Measurements from ENCODE around the gene LRRC14B.

DNA sequence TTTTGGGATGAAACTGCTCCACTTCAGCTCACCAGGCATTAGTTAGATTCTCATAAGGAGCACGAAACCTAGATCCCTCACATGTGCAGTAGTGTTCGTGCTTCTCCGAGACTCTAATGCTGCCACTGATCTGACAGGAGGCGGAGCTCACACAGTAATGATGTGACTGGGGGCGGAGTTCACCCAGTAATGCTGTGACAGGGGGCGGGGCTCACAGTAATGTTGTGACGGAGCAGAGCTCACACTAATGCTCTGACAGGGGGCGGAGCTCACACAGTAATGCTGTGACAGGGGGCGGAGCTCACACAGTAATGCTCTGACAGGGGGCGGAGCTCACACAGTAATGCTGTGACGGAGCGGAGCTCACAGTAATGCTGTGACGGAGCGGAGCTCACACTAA lies 27.1 kb upstream of the LRRC14B start:
- TF ChIP-seq EP300 (IDR thresholded peaks at IDR 0.05): no peak
- no peak for TF ChIP-seq POLR2A (IDR thresholded peaks at IDR 0.05)

Data from suprapubic skin (tissue), 2 donors.